Vagina (tissue), 2 donors: ENCODE data around the gene HHATL.

ENCODE experiments used
- CTCF ChIP-seq, 3 experiments: fragments of 450-650 bp in 2 of 3; fragments of 200-600 bp in 1 of 3; sonication (generic) in 1 of 3; IDR thresholded peaks; one replicate each; pipeline ENCODE4 v1.5.1; 2017 to 2019; ENCODE audit warnings: antibody characterized with exemption in 3 of 3, mild to moderate bottlenecking in 2 of 3, moderate library complexity in 2 of 3
- POLR2A ChIP-seq, 2 donors: fragments of 450-650 bp; IDR thresholded peaks; one replicate each; pipeline ENCODE4 v1.6.1; 2017; ENCODE audit warnings: antibody characterized with exemption in 2 of 2, mild to moderate bottlenecking in 2 of 2, moderate library complexity in 2 of 2
- POLR2AphosphoS5 ChIP-seq, 2 donors: sonication (generic); formaldehyde crosslinking; IDR thresholded peaks; one replicate each; pipeline ENCODE4 v1.9.0; 2017; ENCODE audit warnings: antibody characterized with exemption in 2 of 2, mild to moderate bottlenecking in 2 of 2, low read depth in 1 of 2; ENCODE audit not compliant: insufficient read depth in 1 of 2

- TF ChIP-seq CTCF (IDR thresholded peaks at IDR 0.05) = no peak
- no peak for TF ChIP-seq POLR2A (IDR thresholded peaks at IDR 0.05)
- TF ChIP-seq POLR2AphosphoS5 (IDR thresholded peaks at IDR 0.05; ENCODE audit: insufficient read depth in 1 of 2, low read depth in 1 of 2) = no peak
Observed at GRCh38 chr3:42652251-42652610, 50.4 kb downstream of the HHATL start.
